GM19395 (cell line): ENCODE results near the gene EPB41L4B.

ENCODE experiments used
- ATAC-seq: cut with Tn5 transposase; IDR thresholded peaks from one replicate; pipeline ENCODE4 v1.9.1; 2021; ENCODE audit warnings: mild to moderate bottlenecking, moderate library complexity; ENCODE audit not compliant: unreplicated experiment

Gene EPB41L4B

GRCh38 chr9:109206670-109207069, 114.2 kb downstream of the EPB41L4B start:
- no peak for ATAC-seq

GRCh38 chr9:109205526-109205925, 115.3 kb downstream of the EPB41L4B start:
- no peak for ATAC-seq

GRCh38 chr9:109203761-109204360, 117.0 kb downstream of the EPB41L4B start:
- no peak for ATAC-seq

- no peak for ATAC-seq
Observed at GRCh38 chr9:109199676-109200075, 121.2 kb downstream of the EPB41L4B start.

- no peak for ATAC-seq
Observed at GRCh38 chr9:109198736-109199382, 122.0 kb downstream of the EPB41L4B start.

- ATAC-seq, result no peak
Observed at GRCh38 chr9:109193974-109194556, 126.8 kb downstream of the EPB41L4B start.

- ATAC-seq, result no peak
Observed at GRCh38 chr9:109192732-109193361, 128.0 kb downstream of the EPB41L4B start.

- no peak for ATAC-seq
Observed at GRCh38 chr9:109191746-109192145, 129.1 kb downstream of the EPB41L4B start.

GRCh38 chr9:109190151-109190550, 130.7 kb downstream of the EPB41L4B start:
- ATAC-seq, result no peak

- ATAC-seq, result no peak
Observed at GRCh38 chr9:109186857-109187520, 133.9 kb downstream of the EPB41L4B start.

- no peak for ATAC-seq
Observed at GRCh38 chr9:109182940-109183798, 137.7 kb downstream of the EPB41L4B start.

GRCh38 chr9:109182550-109182939, 138.3 kb downstream of the EPB41L4B start:
- ATAC-seq, result no peak

- ATAC-seq, result peak; percentile 83
Observed at GRCh38 chr9:109181284-109181683, 139.6 kb downstream of the EPB41L4B start.

- ATAC-seq, result no peak
Observed at GRCh38 chr9:109179801-109180523, 140.9 kb downstream of the EPB41L4B start.

- ATAC-seq, result no peak
Observed at GRCh38 chr9:109176963-109177362, 143.9 kb downstream of the EPB41L4B start.

GRCh38 chr9:109176386-109176785, 144.5 kb downstream of the EPB41L4B start:
- no peak for ATAC-seq

- no peak for ATAC-seq
Observed at GRCh38 chr9:109172935-109173334, 147.9 kb downstream of the EPB41L4B start.

GRCh38 chr9:109171926-109172325, 148.9 kb downstream of the EPB41L4B start:
- ATAC-seq, result no peak

- no peak for ATAC-seq
Observed at GRCh38 chr9:109168170-109168569, 152.7 kb downstream of the EPB41L4B start.

- ATAC-seq, result no peak
Observed at GRCh38 chr9:109167716-109168115, 153.1 kb downstream of the EPB41L4B start.
